ENCODE results near the gene ZNRF2. TPM values are rescaled to one million over a fixed set of nuclear protein-coding genes. Genes with fewer than 3 reads are reported as not detected.
A peak's percentile ranks its signal among the peaks of the same experiment; 100 is the strongest.

Gene ZNRF2
- total and polyA plus RNA-seq, 2 donors (not counting 3 experiments of a cell fraction or from before 2014, with no cell fraction given) = 1.4 to 5.9 TPM

- H3K27me3 ChIP-seq (ENCODE audit: control insufficient read depth in 2 of 2, insufficient read depth in 2 of 2, low read length in 2 of 2) = no peaks in the 10 kb centered on the region
- DNase-seq (ENCODE audit: low read depth, low spot score) = no peak
- intact Hi-C loops (cut with micrococcal nuclease) = loop anchor here (2.0 to 10.0 kb wide), 6 partner anchors 120 to 278 kb away; partner anchors contain the start of gene GGCT
- H2AFZ ChIP-seq (ENCODE audit: low read depth, low read length) = peak overlapping the region; percentile 74
- dilution Hi-C loops (cut with MboI; ENCODE audit: extremely low pct_ligation_motif_present, low sequenced_read_pairs) = no loop called here
- H3K4me1 ChIP-seq (ENCODE audit: control insufficient read depth, extremely low read depth, insufficient read depth, low read length) = peaks cover 17% of the 10 kb centered on the region
- ChIA-PET CTCF (interaction anchor here (0.7 to 2.0 kb wide), 4 partner anchors 9 to 128 kb away, joined by 3 to 8 read pairs (median 4); no protein-coding TSS in a partner anchor), POLR2A (no interaction called here)
- peak overlapping the region; percentile 60 for H3K4me2 ChIP-seq (ENCODE audit: insufficient read depth, low read length)
- H3K36me3 ChIP-seq (ENCODE audit: control insufficient read depth in 2 of 2, extremely low read depth in 1 of 2, insufficient read depth in 2 of 2, low read length in 2 of 2) = no peaks in the 10 kb centered on the region
- H3K9me3 ChIP-seq (replicated peaks; ENCODE audit: control insufficient read depth, insufficient read depth, low read length) = no peaks in the 10 kb centered on the region
- FAIRE-seq = no peak
- no peaks in the 10 kb centered on the region for H3K9me1 ChIP-seq (replicated peaks; ENCODE audit: control insufficient read depth, extremely low read depth, insufficient read depth, low read length)
- no TSS peak for BruUV-seq (replicated peaks)
- peak overlapping the region; percentile 39 to 57 (median 44) for H3K4me3 ChIP-seq (replicated peaks in 1 of 3; ENCODE audit: insufficient read depth in 1 of 3, low read depth in 1 of 3, low read length in 3 of 3)
- H4K20me1 ChIP-seq (replicated peaks; ENCODE audit: control insufficient read depth, extremely low read depth, insufficient read depth, low read length) = no peaks in the 10 kb centered on the region
- H3K27ac ChIP-seq (ENCODE audit: insufficient read depth, low read depth, low read length) = peak overlapping the region; percentile 84
- TF ChIP-seq FOS (IDR thresholded peaks at IDR 0.05; ENCODE audit: borderline replicate concordance, insufficient read depth, low read length) (no peak), POLR2AphosphoS5 (IDR thresholded peaks at IDR 0.05; ENCODE audit: insufficient read depth, low read depth, low read length) (peak; percentile 1)
- peaks cover 8% of the 10 kb centered on the region for H3K79me2 ChIP-seq (ENCODE audit: control insufficient read depth, insufficient read depth, low read length)
- peak overlapping the region; percentile 69 for H3K9ac ChIP-seq (replicated peaks; ENCODE audit: extremely low read depth, insufficient read depth, low read length)
These were observed 704 bp downstream of the ZNRF2 start for GRCh38 chr7:30285067-30285535.

- TF ChIP-seq EZH2 (IDR thresholded peaks at IDR 0.05; ENCODE audit: borderline replicate concordance, low read depth, low read length, severe bottlenecking) (no peak), MYC (IDR thresholded peaks at IDR 0.05; ENCODE audit: low read depth, low read length) (no peak), CTCF (IDR thresholded peaks at IDR 0.05; ENCODE audit: extremely low read depth in 1 of 2, insufficient read depth in 1 of 2, low read depth in 1 of 2, low read length in 2 of 2) (no peak), JUN (IDR thresholded peaks at IDR 0.05; ENCODE audit: borderline replicate concordance, insufficient read depth, insufficient read length, low read depth) (no peak), POLR2A (IDR thresholded peaks at IDR 0.05; ENCODE audit: low read depth, low read length) (no peak), GATA2 (IDR thresholded peaks at IDR 0.05; ENCODE audit: insufficient read depth, insufficient read length, low read depth, low read length) (no peak), POLR2AphosphoS5 (IDR thresholded peaks at IDR 0.05; ENCODE audit: insufficient read depth, low read depth, low read length) (no peak), FOS (IDR thresholded peaks at IDR 0.05; ENCODE audit: borderline replicate concordance, insufficient read depth, low read length) (no peak), MAX (IDR thresholded peaks at IDR 0.05; ENCODE audit: insufficient read depth, insufficient read length) (no peak)
- no TSS peak for BruUV-seq (replicated peaks)
- no peaks in the 10 kb centered on the region for H3K36me3 ChIP-seq (ENCODE audit: control insufficient read depth in 2 of 2, extremely low read depth in 1 of 2, insufficient read depth in 2 of 2, low read length in 2 of 2)
- no peak overlapping the region for H3K27ac ChIP-seq (ENCODE audit: insufficient read depth, low read depth, low read length)
- intact Hi-C loops (cut with micrococcal nuclease) (loop anchor here (2.0 to 10.0 kb wide), 6 partner anchors 121 to 277 kb away; partner anchors contain the start of gene GGCT), dilution Hi-C loops (cut with MboI; ENCODE audit: extremely low pct_ligation_motif_present, low sequenced_read_pairs) (no loop called here)
- no peaks in the 10 kb centered on the region for H3K27me3 ChIP-seq (ENCODE audit: control insufficient read depth in 2 of 2, insufficient read depth in 2 of 2, low read length in 2 of 2)
- H4K20me1 ChIP-seq (replicated peaks; ENCODE audit: control insufficient read depth, extremely low read depth, insufficient read depth, low read length) = no peaks in the 10 kb centered on the region
- H3K9me3 ChIP-seq (replicated peaks; ENCODE audit: control insufficient read depth, insufficient read depth, low read length) = no peaks in the 10 kb centered on the region
- peaks cover 19% of the 10 kb centered on the region for H3K4me1 ChIP-seq (ENCODE audit: control insufficient read depth, extremely low read depth, insufficient read depth, low read length)
- peak overlapping the region; percentile 74 for H2AFZ ChIP-seq (ENCODE audit: low read depth, low read length)
- POLR2A ChIA-PET = no interaction called here
- peaks cover 8% of the 10 kb centered on the region for H3K79me2 ChIP-seq (ENCODE audit: control insufficient read depth, insufficient read depth, low read length)
- H3K9ac ChIP-seq (replicated peaks; ENCODE audit: extremely low read depth, insufficient read depth, low read length) = peak overlapping the region; percentile 69
- peak overlapping the region; percentile 57 to 82 (median 57) for H3K4me3 ChIP-seq (replicated peaks in 1 of 3; ENCODE audit: insufficient read depth in 1 of 3, low read depth in 1 of 3, low read length in 3 of 3)
- peak overlapping the region; percentile 57 for H3K4me2 ChIP-seq (ENCODE audit: insufficient read depth, low read length)
- DNase-seq (ENCODE audit: low read depth, low spot score) (peak; percentile 53), FAIRE-seq (no peak)
- CTCF ChIA-PET = interaction anchor here (1.0 to 2.0 kb wide), 4 partner anchors 16 to 127 kb away, joined by 3 to 8 read pairs (median 4); no protein-coding TSS in a partner anchor
- no peaks in the 10 kb centered on the region for H3K9me1 ChIP-seq (replicated peaks; ENCODE audit: control insufficient read depth, extremely low read depth, insufficient read depth, low read length)
These were observed 1.3 kb downstream of the ZNRF2 start for GRCh38 chr7:30285536-30286284.

Data from endothelial cell of umbilical vein (primary cell).